HepG2 (cell line): ENCODE measurements around the gene FBXO7. TPM values are rescaled to one million over a fixed set of nuclear protein-coding genes. Genes with fewer than 3 reads are reported as not detected.

Experiments
- MED1 ChIP-seq: sonication (generic); formaldehyde crosslinking; IDR thresholded peaks from 2 replicates; pipeline ENCODE4 v1.4.0; 2020; ENCODE audit warnings: missing genetic modification reagents
- PCBP1 ChIP-seq: fragments of 200-400 bp; formaldehyde crosslinking; IDR thresholded peaks from 2 replicates; pipeline ENCODE4 v1.6.1; 2017; ENCODE audit warnings: mild to moderate bottlenecking, low read depth, low read length, borderline replicate concordance
- RARG ChIP-seq: sonication (generic); formaldehyde crosslinking; IDR thresholded peaks from 2 replicates; pipeline ENCODE4 v1.4.0; 2020; ENCODE audit warnings: low read depth, mild to moderate bottlenecking, missing genetic modification reagents
- RBM39 ChIP-seq: fragments of 200-400 bp; formaldehyde crosslinking; IDR thresholded peaks from one replicate; pipeline ENCODE4 v1.6.1; 2018; ENCODE audit warnings: antibody characterized with exemption, mild to moderate bottlenecking, low read depth, low read length; ENCODE audit not compliant: poor library complexity, severe bottlenecking
- SOX5 ChIP-seq: IDR thresholded peaks from 2 replicates; pipeline ENCODE4 v1.6.1; 2016; ENCODE audit warnings: borderline replicate concordance
- ZBTB20 ChIP-seq: sonication (generic); formaldehyde crosslinking; IDR thresholded peaks from 2 replicates; pipeline ENCODE4 v1.8.1; 2023; ENCODE audit warnings: missing genetic modification reagents, low read depth, mild to moderate bottlenecking, borderline replicate concordance
- ZNF841 ChIP-seq: sonication (generic); formaldehyde crosslinking; IDR thresholded peaks from 2 replicates; pipeline ENCODE4 v1.8.1; 2023; ENCODE audit warnings: missing genetic modification reagents, borderline replicate concordance
- polyA plus RNA-seq, 8 experiments: library from polyadenylated mRNA; depleted of rRNA in 3 of 8; stranded (reverse) in 7 of 8; unstranded in 1 of 8; fragments of >200 nt; fragmentation: Illumina TruSeq in 4 of 8; extraction: Trizol in 4 of 8; gene quantifications; 2 replicates each; pipeline versions ENCODE4 v1.2.1 to v1.2.3, GENCODE V29; 2011 to 2016; ENCODE audit warnings: low read depth in 4 of 8, missing spikeins in 1 of 8, mixed read lengths in 1 of 8; ENCODE audit not compliant: insufficient read depth in 1 of 8
- total RNA-seq, 5 experiments: library from RNA; depleted of rRNA; stranded (reverse); fragments of >200 nt; fragmentation: Illumina TruSeq; extraction: Trizol; gene quantifications; 2 replicates each; pipeline ENCODE4 v1.2.3, GENCODE V29; 2016; ENCODE audit warnings: low read depth in 1 of 5
- TF ChIP-seq, protein P1 (sequence below): sonication (generic); formaldehyde crosslinking; IDR thresholded peaks from 2 replicates; pipeline ENCODE4 v1.5.0; 2020; ENCODE audit warnings: mild to moderate bottlenecking, missing genetic modification reagents, borderline replicate concordance
- TF ChIP-seq, protein P2 (sequence below): sonication (generic); formaldehyde crosslinking; IDR thresholded peaks from 2 replicates; pipeline ENCODE4 v1.4.0; 2020; ENCODE audit warnings: low read depth, mild to moderate bottlenecking, missing genetic modification reagents
- TF ChIP-seq, protein P3 (sequence below): IDR thresholded peaks from 2 replicates; pipeline ENCODE4 v1.6.1; 2012; ENCODE audit warnings: low read length, improper control_type of control experiment
- TF ChIP-seq, protein P4 (sequence below): sonication (generic); formaldehyde crosslinking; IDR thresholded peaks from 2 replicates; pipeline ENCODE4 v1.5.0; 2020; ENCODE audit warnings: mild to moderate bottlenecking, missing genetic modification reagents

Gene FBXO7
- total and polyA plus RNA-seq, 2 of the 13 experiments (the other 11 are each of a cell fraction or from before 2014, with no cell fraction given) = 105 to 172 TPM

DNA sequence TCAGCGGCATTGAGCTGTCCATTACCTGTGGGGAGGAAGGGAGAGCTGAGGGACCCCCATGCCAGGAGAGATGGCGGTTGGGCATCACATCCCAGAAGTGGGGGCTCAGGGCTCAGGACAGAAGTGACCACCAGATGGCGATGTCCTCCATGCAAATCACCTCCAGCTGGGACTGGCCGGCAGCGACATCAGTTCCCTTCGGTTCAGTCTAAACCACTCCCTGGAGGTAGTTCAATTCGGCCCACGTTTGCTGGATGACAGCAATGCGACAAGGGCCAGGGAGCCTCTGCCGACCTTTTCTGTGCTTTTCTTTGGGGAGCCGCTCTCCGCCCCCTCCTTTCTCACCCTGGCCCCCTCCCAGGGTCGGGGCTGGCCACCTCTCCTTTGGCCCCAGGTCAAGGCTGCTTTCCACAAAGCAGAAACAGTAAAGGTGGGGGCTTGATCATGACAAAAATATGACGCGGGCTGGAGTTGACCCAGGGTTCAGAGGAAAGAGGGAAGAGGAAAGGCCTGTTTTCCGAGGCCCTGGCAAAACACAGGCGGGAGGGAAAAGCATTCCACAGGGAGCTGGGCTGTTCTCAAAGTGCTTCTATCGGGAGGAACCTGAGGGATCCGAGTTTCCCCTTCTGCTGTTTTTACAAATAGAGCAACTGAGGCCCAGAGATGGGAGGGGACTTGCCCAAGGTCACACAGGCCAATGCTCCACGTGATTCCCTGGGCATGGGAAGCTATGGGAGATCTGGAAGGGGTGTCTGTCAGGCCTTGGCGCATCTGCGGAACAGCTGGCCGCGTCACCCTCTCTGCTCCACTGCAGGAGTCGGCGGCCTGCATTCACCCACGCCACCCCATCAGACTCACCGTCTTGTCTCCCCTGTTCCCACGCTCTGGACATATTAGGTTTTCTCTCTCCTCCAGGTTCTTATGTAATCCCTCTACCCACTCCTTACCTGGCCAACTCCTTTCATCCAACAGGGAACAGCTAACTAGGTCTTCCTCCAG lies 54.7 kb downstream of the FBXO7 start (continued):
- TF ChIP-seq, protein P1, sequence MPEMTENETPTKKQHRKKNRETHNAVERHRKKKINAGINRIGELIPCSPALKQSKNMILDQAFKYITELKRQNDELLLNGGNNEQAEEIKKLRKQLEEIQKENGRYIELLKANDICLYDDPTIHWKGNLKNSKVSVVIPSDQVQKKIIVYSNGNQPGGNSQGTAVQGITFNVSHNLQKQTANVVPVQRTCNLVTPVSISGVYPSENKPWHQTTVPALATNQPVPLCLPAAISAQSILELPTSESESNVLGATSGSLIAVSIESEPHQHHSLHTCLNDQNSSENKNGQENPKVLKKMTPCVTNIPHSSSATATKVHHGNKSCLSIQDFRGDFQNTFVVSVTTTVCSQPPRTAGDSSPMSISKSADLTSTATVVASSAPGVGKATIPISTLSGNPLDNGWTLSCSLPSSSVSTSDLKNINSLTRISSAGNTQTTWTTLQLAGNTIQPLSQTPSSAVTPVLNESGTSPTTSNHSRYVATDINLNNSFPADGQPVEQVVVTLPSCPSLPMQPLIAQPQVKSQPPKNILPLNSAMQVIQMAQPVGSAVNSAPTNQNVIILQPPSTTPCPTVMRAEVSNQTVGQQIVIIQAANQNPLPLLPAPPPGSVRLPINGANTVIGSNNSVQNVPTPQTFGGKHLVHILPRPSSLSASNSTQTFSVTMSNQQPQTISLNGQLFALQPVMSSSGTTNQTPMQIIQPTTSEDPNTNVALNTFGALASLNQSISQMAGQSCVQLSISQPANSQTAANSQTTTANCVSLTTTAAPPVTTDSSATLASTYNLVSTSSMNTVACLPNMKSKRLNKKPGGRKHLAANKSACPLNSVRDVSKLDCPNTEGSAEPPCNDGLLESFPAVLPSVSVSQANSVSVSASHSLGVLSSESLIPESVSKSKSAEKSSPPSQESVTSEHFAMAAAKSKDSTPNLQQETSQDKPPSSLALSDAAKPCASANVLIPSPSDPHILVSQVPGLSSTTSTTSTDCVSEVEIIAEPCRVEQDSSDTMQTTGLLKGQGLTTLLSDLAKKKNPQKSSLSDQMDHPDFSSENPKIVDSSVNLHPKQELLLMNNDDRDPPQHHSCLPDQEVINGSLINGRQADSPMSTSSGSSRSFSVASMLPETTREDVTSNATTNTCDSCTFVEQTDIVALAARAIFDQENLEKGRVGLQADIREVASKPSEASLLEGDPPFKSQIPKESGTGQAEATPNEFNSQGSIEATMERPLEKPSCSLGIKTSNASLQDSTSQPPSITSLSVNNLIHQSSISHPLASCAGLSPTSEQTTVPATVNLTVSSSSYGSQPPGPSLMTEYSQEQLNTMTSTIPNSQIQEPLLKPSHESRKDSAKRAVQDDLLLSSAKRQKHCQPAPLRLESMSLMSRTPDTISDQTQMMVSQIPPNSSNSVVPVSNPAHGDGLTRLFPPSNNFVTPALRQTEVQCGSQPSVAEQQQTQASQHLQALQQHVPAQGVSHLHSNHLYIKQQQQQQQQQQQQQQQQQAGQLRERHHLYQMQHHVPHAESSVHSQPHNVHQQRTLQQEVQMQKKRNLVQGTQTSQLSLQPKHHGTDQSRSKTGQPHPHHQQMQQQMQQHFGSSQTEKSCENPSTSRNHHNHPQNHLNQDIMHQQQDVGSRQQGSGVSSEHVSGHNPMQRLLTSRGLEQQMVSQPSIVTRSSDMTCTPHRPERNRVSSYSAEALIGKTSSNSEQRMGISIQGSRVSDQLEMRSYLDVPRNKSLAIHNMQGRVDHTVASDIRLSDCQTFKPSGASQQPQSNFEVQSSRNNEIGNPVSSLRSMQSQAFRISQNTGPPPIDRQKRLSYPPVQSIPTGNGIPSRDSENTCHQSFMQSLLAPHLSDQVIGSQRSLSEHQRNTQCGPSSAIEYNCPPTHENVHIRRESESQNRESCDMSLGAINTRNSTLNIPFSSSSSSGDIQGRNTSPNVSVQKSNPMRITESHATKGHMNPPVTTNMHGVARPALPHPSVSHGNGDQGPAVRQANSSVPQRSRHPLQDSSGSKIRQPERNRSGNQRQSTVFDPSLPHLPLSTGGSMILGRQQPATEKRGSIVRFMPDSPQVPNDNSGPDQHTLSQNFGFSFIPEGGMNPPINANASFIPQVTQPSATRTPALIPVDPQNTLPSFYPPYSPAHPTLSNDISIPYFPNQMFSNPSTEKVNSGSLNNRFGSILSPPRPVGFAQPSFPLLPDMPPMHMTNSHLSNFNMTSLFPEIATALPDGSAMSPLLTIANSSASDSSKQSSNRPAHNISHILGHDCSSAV = no peak
- TF ChIP-seq, protein P2, sequence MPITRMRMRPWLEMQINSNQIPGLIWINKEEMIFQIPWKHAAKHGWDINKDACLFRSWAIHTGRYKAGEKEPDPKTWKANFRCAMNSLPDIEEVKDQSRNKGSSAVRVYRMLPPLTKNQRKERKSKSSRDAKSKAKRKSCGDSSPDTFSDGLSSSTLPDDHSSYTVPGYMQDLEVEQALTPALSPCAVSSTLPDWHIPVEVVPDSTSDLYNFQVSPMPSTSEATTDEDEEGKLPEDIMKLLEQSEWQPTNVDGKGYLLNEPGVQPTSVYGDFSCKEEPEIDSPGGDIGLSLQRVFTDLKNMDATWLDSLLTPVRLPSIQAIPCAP (CRISPR knock-in tag) = no peak
- TF ChIP-seq ZNF841 (CRISPR knock-in tag) = no peak
- no peak for TF ChIP-seq PCBP1
- TF ChIP-seq RARG (CRISPR knock-in tag) = no peak
- TF ChIP-seq, protein P3, sequence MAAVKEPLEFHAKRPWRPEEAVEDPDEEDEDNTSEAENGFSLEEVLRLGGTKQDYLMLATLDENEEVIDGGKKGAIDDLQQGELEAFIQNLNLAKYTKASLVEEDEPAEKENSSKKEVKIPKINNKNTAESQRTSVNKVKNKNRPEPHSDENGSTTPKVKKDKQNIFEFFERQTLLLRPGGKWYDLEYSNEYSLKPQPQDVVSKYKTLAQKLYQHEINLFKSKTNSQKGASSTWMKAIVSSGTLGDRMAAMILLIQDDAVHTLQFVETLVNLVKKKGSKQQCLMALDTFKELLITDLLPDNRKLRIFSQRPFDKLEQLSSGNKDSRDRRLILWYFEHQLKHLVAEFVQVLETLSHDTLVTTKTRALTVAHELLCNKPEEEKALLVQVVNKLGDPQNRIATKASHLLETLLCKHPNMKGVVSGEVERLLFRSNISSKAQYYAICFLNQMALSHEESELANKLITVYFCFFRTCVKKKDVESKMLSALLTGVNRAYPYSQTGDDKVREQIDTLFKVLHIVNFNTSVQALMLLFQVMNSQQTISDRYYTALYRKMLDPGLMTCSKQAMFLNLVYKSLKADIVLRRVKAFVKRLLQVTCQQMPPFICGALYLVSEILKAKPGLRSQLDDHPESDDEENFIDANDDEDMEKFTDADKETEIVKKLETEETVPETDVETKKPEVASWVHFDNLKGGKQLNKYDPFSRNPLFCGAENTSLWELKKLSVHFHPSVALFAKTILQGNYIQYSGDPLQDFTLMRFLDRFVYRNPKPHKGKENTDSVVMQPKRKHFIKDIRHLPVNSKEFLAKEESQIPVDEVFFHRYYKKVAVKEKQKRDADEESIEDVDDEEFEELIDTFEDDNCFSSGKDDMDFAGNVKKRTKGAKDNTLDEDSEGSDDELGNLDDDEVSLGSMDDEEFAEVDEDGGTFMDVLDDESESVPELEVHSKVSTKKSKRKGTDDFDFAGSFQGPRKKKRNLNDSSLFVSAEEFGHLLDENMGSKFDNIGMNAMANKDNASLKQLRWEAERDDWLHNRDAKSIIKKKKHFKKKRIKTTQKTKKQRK = no peak
- TF ChIP-seq, protein P4, sequence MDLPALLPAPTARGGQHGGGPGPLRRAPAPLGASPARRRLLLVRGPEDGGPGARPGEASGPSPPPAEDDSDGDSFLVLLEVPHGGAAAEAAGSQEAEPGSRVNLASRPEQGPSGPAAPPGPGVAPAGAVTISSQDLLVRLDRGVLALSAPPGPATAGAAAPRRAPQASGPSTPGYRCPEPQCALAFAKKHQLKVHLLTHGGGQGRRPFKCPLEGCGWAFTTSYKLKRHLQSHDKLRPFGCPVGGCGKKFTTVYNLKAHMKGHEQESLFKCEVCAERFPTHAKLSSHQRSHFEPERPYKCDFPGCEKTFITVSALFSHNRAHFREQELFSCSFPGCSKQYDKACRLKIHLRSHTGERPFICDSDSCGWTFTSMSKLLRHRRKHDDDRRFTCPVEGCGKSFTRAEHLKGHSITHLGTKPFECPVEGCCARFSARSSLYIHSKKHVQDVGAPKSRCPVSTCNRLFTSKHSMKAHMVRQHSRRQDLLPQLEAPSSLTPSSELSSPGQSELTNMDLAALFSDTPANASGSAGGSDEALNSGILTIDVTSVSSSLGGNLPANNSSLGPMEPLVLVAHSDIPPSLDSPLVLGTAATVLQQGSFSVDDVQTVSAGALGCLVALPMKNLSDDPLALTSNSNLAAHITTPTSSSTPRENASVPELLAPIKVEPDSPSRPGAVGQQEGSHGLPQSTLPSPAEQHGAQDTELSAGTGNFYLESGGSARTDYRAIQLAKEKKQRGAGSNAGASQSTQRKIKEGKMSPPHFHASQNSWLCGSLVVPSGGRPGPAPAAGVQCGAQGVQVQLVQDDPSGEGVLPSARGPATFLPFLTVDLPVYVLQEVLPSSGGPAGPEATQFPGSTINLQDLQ (CRISPR knock-in tag) = no peak
- TF ChIP-seq MED1 = peak; percentile 86
- peak; percentile 37; the same call in 1 of the 2 replicates for TF ChIP-seq SOX5 (CRISPR knock-in tag)
- no peak; the same call in 1 of the 2 replicates for TF ChIP-seq ZBTB20 (CRISPR knock-in tag)
- no peak for TF ChIP-seq RBM39
